Ramos (cell line): ENCODE measurements around the gene SDHAF3.
"Not testable (repeated sequence)": the region's sequence is repeated elsewhere in the genome, so short reads cannot be mapped to it uniquely, and the experiment has no call there.

Experiments
- in situ Hi-C: fragments of 300-500 bp; cut with MboI; formaldehyde crosslinking; loops from one replicate; pipeline ENCODE4 v1.14.3; 2022; ENCODE audit warnings: low sequenced_read_pairs; ENCODE audit not compliant: unreplicated experiment

The SDHAF3 gene

GRCh38 chr7:97120713-97121457 is 3.4 kb downstream of the SDHAF3 start:
- in situ Hi-C loops: no loop called here

GRCh38 chr7:97123115-97123514 is 5.6 kb downstream of the SDHAF3 start:
- in situ Hi-C loops: not testable (repeated sequence)

- in situ Hi-C loops: no loop called here
Measured at GRCh38 chr7:97126483-97127171, 9.1 kb downstream of the SDHAF3 start.

GRCh38 chr7:97128736-97129135 is 11.2 kb downstream of the SDHAF3 start:
- in situ Hi-C loops: no loop called here

GRCh38 chr7:97130417-97131139 is 13.1 kb downstream of the SDHAF3 start:
- in situ Hi-C loops: no loop called here

- in situ Hi-C loops: no loop called here
Measured at GRCh38 chr7:97133159-97133558, 15.7 kb downstream of the SDHAF3 start.

- in situ Hi-C loops: no loop called here
Measured at GRCh38 chr7:97138830-97139229, 21.3 kb downstream of the SDHAF3 start.

- in situ Hi-C loops: no loop called here
Measured at GRCh38 chr7:97145068-97145467, 27.6 kb downstream of the SDHAF3 start.

GRCh38 chr7:97149843-97150242 is 32.3 kb downstream of the SDHAF3 start:
- in situ Hi-C loops: no loop called here

GRCh38 chr7:97155897-97156418 is 38.5 kb downstream of the SDHAF3 start:
- in situ Hi-C loops: no loop called here

- in situ Hi-C loops: not testable (repeated sequence)
Measured at GRCh38 chr7:97159984-97160383, 42.5 kb downstream of the SDHAF3 start.

GRCh38 chr7:97161609-97162008 is 44.1 kb downstream of the SDHAF3 start:
- in situ Hi-C loops: not testable (repeated sequence)

- in situ Hi-C loops: no loop called here
Measured at GRCh38 chr7:97166308-97166707, 48.8 kb downstream of the SDHAF3 start.

- in situ Hi-C loops: no loop called here
Measured at GRCh38 chr7:97167176-97167575, 49.7 kb downstream of the SDHAF3 start.

GRCh38 chr7:97167749-97168148 is 50.3 kb downstream of the SDHAF3 start:
- in situ Hi-C loops: no loop called here

- in situ Hi-C loops: no loop called here
Measured at GRCh38 chr7:97174303-97174702, 56.8 kb downstream of the SDHAF3 start.

- in situ Hi-C loops: no loop called here
Measured at GRCh38 chr7:97179454-97180104, 62.1 kb downstream of the SDHAF3 start.

- in situ Hi-C loops: no loop called here
Measured at GRCh38 chr7:97187067-97187466, 69.6 kb downstream of the SDHAF3 start.

GRCh38 chr7:97196174-97196573 is 78.7 kb downstream of the SDHAF3 start:
- in situ Hi-C loops: not testable (repeated sequence)

GRCh38 chr7:97198596-97198995 is 81.1 kb downstream of the SDHAF3 start:
- in situ Hi-C loops: no loop called here
